ENCODE data around the gene ABCC10.
"Not testable (repeated sequence)": the region's sequence is repeated elsewhere in the genome, so short reads cannot be mapped to it uniquely, and the experiment has no call there.

ABCC10 gene

DNA sequence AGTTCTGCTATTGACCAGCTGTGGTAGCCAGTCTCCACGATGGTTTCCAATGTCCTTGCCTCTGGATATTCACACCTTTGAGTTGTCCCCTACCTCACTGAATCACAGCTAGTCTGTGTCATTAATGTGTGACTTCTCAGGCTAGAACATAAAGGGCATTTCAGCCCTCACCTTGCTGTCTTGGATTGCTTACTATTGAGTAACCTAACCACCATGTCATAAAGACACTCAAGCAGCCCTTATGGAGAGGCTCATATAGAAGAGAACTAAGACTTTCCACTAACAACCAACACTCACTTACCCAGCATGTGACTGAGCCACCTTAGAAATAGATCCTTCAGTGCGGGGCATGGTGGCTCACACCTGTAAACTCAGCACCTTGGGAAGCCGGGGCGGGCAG lies 19.1 kb upstream of the ABCC10 start:
- DNase-seq: no peak

DNA sequence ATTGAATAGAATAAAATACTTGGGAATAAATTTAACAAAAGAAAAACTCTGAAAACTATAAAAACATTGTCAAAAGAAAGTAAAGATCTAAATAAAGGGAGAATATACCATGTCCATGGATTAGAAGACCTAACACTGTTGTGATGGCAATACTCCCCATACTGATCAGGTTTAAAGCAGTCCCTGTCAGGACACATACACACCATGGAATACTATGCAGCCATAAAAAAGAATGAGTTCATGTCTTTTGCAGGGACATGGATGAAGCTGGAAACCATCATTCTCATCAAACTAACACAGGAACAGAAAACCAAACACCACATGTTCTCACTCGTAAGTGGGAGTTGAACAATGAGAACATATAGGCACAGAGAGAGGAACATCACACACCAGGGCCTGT lies 16.6 kb upstream of the ABCC10 start:
- DNase-seq: not testable (repeated sequence)

DNA sequence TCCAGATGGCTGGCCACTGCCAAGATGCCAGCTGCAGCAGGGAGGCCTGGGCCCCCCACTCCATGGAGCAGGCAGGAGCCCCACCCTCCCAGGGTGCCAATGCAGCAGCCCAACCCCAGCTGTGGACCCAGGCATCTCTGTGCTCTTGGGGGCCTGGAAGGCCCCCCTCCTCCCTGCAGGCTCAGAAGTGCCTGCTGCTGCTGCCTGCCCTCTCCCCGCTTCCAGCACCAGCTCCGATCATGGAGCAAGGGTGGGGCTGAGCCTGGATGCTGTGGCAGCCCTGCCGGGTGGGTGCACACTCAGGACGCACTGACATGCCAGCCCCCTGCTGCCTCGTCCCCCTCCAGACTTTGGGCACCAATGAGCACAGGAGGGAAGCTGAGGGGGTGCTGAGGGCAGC lies 14.8 kb upstream of the ABCC10 start:
- DNase-seq: no peak

DNA sequence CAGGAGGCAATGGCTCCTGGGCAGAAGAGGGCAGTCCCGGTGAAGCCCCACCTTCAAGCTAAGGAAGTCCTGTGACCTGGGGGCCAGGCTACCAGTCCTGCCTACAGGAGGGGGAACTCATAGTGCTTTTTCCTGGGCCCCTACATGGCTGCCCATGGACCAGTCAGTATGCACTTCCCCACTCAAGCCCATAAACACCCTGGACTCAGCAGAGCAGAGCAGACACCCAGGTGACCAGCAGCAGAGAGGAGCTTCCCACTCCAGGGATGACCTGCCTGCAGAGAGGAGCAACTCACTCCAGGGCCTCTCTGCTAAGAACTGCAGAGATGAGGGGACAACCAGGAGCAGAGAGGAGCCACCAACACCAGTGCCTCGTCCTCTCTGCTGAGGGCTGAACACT lies 14.3 kb upstream of the ABCC10 start:
- DNase-seq: no peak

DNA sequence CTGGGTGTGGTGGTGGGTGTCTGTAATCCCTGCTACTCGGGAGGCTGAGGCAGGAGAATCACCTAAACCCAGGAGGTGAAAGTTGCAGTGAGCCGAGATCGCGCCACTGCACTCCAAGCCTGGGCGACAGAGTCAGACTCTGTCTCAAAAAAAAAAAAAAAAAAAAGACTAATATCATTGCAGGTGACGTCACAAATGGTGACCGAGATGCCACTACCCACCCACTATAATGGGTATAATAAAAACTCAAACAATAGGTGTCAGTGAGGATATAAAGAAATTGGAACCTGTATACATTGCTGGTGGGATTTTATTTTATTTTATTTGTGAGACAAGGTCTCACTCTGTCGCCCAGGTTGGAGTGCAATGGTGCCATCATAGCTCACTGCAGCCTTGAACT lies 12.1 kb upstream of the ABCC10 start:
- DNase-seq: not testable (repeated sequence)

DNA sequence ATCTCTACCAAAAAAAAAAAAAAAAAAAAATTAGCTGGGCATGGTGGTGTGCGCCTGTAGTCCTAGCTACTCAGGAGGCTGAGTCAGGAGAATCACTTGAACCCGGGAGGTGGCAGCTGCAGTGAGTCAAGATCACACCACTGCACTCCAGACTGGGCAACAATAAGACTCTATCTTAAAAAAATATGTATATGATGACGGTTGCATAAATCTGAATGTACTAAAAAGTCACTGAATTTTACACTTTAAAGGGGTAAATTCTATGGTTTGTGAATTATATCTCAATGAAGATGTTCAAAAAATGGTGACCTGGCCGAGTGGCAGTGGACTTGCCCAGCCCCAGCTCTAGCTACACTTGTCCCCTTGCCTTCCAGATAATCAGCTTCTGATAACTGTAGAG lies 10.4 kb upstream of the ABCC10 start:
- DNase-seq: no peak

DNA sequence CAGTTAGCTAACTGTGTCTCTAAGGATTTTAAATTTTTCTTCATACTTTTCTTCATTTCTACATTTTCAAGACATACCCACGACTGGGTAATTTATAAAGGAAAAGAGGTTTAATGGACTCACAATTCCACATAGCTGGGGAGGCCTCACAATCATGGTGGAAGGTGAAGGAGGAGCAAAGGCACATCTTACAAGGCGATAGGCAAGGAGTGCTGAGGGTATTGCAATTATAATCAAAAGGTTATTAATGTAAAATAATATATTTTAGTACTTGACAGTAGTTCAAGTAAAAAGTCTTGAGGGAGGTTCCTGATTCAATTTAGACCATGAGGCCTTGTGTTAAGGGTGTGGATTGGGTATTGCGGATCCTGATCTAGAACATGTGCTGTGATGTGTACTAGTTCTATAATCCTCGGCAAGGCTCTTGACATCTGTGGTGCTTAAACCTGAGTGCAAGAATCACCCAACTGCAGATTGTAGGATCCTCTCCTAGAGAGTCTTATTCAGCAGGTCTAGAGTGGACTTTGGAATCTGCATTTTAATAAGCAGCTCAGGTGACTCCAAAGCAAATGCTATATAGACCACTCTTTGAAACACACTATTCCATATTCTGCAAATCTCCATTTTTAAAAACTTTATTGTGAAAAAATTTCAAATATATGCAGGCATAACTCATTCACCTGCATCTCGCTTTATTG lies 7.2 kb upstream of the ABCC10 start:
- DNase-seq: no peak

DNA sequence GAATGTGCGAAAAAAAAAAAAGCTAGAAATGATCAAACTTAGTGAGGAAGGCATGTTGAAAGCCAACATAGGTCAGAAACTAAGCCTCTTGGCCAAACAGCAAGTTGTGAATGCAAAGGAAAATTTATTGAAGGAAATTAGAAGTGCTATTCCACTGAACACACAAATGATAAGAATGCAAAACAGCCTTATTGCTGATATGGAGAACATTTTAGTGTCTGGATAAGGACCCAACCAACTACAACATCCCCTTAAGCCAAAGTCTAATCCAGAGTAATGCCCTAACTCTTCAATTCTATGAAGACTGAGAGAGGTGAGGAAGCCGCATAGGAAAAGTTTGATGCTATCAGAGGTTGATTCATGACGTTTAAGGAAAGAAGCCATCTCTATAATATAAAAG lies 5.5 kb upstream of the ABCC10 start:
- no peak for DNase-seq

DNA sequence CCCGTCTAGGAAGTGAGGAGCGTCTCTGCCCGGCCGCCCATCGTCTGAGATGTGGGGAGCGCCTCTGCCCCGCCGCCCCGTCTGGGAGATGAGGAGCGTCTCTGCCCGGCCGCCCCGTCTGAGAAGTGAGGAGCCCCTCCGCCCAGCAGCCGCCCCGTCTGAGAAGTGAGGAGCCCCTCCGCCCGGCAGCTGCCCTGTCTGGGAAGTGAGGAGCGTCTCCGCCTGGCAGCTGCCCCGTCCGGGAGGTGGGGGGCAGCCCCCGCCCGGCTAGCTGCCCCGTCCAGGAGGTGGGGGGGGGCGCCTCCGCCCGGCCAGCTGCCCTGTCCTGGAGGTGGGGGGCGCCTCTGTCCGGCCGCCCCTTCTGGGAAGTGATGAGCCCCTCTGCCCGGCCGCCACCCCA lies 2.3 kb upstream of the ABCC10 start:
- DNase-seq: not testable (repeated sequence)

DNA sequence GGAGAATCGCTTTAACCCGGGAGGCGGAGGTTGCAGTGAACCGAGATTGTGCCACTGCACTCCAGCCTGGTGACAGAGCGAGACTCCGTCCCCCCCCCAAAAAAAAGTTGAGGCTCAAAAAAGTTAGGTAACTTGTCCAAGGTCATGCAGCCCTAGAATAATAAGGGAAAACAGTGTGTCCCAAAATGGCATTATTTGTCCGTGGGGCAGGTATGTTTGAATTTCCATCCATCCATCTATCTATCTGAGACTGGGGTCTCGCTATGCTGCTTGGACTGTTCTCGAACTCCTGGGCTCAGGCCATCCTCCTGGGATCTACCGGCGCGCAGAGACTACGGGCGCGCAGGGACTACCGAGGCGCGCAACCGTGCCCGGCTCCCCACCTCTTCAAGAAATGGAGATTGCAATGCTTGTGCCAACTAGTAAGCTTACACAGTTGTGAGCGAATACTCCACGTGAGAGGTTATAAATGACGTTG lies 374 bp upstream of the ABCC10 start:
- DNase-seq: no peak

DNA sequence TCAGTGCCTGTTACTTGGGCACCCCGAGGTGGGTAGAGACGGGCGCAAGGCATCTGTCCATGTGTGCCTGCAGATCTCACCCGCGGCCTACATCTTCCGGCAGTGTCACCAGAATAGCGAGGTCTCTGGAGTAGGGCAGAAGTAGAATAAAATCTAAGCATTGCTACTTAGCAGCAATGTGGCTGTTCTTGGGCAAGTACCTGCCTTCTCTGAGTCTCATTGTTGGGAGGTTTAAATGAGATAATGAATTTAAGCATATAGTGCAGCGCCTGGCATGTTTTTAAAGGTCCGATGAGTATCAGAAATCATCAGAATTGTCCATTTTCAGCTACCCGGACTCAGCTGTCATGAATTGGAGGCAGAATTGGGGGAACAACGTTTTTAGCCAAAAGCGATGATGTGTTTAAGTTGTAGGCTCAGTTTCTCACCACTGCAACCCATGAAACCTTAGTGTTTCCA lies 800 bp downstream of the ABCC10 start:
- no peak for DNase-seq

DNA sequence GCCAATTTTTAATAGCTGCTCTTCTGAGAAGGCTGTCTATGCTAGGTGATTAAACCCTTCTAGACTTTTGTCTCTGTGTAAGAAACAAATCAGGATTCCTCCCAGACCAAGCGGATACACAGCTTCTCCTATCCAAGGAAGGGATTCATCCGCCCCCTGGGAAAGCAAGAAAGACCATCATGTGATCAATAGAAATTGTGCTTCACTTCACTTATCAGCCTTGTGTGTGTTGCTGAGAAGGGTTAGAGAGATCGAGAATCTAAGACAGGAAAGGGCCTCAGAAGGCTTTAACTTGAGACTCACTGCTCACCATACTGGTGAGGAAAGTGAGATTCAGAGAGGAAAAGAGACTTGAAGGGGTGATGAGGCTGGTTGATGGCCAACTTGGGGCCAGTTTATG lies 1.5 kb downstream of the ABCC10 start:
- DNase-seq: no peak

DNA sequence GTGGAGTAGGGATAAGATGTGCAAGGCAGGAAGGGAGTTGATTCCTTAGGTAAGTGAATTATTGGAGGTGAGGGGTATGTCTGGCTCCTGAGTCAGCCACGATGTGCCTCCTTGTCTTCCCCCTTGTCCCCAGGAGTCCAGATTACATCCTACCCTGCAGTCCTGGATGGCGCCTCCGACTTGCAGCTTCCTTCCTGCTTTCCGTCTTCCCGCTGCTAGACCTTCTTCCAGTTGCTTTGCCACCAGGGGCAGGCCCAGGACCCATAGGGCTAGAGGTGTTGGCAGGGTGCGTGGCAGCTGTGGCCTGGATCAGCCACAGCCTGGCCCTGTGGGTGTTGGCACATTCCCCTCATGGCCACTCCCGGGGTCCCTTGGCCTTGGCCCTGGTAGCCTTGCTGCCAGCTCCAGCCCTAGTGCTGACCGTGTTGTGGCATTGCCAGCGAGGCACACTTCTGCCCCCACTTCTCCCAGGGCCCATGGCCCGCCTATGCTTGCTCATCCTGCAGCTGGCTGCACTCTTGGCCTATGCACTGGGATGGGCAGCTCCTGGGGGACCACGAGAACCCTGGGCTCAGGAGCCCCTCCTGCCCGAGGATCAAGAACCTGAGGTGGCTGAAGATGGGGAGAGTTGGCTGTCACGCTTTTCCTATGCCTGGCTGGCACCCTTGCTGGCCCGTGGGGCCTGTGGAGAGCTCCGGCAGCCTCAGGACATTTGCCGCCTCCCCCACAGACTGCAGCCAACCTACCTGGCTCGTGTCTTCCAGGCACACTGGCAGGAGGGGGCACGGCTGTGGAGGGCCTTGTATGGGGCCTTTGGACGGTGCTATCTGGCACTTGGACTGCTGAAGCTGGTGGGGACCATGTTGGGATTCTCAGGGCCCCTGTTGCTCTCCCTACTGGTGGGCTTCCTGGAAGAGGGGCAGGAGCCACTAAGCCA lies 4.9 kb downstream of the ABCC10 start:
- no peak for DNase-seq

DNA sequence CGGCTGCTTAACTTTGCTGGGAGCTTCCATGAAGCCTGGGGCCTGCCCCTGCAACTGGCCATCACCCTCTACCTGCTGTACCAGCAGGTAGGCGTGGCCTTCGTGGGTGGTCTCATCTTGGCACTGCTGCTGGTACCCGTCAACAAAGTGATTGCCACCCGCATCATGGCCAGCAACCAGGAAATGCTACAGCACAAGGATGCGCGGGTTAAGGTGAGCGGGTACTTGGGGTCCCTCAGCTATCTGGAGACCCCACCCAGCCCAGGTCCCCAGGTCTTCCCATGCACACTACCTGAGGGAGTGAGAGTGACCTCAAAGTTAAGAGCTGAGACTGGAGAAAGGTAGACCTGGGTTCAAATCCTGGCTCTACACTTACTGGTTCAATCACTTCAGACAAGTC lies 5.8 kb downstream of the ABCC10 start:
- no peak for DNase-seq

DNA sequence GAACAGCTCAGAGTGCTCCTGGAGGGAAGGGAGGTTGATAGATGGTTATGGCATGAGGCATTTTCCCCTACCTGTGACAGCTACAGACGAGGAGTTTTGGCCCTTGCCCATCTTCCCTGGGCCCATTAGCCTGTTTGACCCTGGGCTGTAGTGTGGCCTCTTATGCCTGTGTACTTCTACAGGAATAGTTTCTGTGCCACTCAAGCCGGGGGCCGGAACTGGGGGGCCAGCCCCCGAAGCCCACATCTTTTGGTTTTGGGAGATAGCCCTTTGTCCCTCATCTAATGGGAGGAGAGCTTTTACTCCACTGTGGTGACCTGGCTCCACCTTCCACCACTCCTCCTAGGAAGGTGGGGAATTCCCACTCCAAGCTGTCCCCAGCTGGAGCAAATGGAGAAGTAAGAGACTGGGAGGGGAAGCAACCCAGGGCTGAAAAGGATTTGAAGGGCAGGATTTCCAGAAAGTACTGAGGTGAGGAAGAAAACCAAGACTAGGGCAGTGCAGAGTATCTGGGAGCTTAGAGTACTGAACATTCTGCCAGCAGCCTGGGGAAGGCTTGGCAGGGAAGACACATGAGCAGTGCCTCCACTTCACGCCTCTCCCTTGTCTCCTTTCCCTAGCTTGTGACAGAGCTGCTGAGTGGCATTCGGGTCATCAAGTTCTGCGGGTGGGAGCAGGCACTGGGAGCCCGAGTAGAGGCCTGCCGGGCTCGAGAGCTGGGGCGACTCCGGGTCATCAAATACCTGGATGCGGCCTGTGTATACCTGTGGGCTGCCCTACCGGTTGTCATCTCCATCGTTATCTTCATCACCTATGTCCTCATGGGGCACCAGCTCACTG lies 6.9 kb downstream of the ABCC10 start:
- no peak for DNase-seq

DNA sequence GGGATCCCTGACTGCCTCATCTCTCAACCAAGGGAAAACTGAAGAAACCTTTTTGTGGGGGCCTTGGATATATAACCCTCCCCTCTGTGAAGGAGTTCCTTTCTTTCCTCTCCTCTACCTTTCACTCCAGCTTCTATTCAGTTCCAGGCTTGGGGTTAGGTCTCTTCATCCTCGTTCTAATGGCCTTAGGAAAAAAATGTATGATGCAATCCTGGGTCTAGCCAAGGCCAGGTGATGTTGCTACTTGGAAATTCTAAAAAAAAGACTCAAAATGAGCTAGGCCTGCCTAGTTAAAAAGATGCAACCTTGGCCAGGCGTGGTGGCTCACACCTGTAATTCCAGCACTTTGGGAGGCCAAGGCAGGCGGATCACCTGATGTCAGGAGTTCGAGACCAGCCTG lies 7.6 kb downstream of the ABCC10 start:
- DNase-seq: no peak

DNA sequence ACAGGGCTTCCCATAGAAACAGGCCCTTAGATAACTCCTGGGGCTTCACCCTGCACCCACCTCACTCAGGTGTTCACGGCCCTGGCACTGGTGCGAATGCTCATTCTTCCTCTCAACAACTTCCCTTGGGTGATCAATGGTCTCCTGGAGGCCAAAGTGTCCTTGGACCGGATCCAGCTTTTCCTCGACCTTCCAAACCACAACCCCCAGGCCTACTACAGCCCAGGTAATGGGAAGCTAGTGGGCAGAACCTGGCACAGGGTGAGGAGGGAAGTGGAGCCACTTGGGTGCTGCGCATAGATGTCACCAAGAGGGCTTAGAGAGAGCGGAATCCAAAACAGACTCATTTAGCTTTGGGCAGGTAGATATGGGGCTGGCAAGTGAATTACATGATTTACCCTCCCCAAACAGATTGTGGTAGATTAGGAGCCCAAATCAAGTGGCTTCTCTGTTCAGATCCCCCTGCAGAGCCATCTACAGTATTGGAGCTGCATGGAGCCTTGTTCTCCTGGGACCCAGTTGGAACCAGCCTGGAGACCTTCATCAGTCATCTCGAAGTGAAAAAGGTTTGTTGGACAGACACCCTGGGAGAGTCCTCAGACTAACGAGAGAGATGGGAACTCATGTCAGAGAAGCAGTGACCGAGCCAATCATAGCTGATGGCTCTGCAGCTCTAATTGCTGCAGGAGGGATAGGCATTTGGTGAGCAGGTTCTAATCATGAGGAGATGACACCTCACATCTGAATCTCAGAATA lies 8.5 kb downstream of the ABCC10 start:
- DNase-seq: no peak

DNA sequence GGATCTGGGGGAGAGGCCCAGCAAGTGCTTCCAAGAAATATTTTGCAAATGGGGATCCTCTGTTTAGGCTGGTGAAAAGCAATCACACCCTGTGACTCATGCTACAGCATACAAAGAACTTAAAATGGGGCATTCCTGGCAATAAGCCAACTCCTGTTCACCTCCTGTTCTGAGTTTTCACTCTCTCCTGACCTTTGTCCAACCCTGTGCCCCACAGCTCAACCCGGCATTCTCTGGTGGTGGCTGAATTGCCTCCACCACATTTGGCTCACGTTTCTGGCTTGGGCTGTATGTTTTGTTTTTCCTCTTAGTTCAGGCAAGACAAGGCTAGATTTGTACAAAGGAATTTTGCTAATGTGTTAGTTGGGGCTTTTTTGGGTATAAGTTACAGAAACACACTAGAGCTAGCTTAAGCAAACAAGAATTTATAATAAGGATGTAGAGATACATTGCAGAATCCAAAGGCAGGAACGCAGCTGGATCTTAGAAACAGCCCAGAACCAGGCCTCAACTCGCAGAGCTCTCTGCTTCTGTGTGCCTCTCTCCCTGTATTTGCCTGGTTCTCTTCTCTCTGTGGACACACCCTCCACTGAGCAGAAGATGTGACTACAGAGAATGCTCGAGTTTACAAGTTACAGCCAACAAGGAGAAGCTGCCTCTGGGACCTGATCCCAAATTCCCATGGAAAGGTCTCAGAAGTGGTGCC lies 9.4 kb downstream of the ABCC10 start:
- no peak for DNase-seq

DNA sequence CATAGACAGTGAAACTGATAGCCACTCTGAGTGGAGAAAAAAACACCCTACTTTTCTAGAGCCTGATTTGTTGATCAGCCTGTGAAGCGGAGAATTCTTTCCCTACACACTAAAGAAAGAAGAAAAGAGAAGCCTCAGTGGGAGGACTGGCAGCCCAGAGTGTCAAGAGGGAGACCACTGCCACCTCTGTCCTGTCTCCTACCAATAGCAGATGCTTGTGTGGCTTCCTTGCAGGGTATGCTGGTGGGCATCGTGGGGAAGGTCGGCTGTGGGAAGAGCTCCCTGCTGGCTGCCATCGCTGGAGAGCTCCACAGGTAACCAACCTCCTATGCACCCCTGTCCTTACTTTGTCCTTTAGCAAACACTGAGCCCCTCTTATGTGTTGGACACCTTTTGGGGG lies 10.4 kb downstream of the ABCC10 start:
- no peak for DNase-seq

DNA sequence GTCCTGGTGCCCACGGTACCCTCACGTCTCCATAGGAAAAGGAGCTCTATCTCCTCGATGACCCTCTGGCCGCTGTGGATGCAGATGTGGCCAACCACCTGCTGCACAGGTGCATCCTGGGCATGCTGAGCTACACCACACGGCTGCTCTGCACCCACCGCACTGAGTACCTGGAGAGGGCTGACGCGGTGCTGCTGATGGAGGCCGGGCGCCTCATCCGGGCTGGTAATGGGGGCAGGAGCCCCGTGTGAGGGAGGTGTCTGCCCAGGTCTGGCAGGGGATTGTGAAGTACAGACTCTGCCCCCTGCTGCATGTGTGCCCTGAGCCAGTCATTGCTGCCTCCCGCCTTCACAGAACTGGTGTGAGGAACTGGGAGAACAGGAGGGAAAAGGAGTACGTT lies 15.6 kb downstream of the ABCC10 start:
- DNase-seq: no peak

DNA sequence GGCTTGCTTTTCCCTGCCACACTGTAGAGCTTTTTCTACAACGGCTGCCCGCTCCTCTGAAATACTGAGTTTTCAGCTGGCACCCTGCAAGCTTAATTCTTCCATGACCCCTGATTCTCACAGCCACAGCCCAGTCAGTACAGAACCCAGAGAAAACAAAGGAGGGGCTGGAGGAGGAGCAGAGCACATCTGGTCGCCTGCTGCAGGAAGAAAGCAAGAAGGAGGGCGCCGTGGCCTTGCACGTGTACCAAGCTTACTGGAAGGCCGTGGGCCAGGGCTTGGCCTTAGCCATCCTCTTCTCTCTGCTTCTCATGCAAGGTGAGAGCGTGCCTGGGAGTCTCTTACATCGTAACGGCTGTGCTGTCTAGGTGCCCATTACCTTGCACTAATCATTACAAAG lies 16.7 kb downstream of the ABCC10 start:
- no peak for DNase-seq

DNA sequence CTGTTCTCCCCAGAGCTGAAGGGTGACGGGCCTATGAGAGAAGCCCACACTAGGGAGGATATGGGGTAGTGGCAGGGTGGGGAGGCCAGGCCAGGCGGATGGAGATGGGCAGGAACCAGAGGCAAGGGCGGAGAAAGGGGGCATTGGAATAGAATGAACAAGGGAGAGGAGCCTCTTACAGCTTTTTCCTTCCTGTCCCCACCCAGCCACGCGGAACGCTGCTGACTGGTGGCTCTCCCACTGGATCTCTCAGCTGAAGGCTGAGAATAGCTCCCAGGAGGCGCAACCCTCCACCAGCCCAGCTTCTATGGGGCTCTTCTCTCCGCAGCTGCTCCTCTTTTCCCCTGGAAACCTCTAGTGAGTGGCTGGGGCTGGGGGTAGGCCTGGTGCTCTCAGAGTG lies 17.2 kb downstream of the ABCC10 start:
- no peak for DNase-seq

All from hematopoietic multipotent progenitor cell treated with erythropoietin and hydrocortisone succinate and interleukin-3 and kit ligand, for 4 days (in vitro differentiated cells).